ENCODE measurements around the gene RELN. TPM values are rescaled to one million over a fixed set of nuclear protein-coding genes. Genes with fewer than 3 reads are reported as not detected.

Gene RELN
- total and polyA plus RNA-seq, 9 of the 15 experiments (the other 6 are each of a cell fraction or from before 2014, with no cell fraction given): 12.9 to 43.2 (median 18.1) TPM

- TF ChIP-seq MGA (IDR thresholded peaks at IDR 0.05): peak; percentile 61
- no peak for TF ChIP-seq ZNF23 (CRISPR knock-in tag; IDR thresholded peaks at IDR 0.05)
- TF ChIP-seq PTRF (tag; IDR thresholded peaks at IDR 0.05): no peak
- TF ChIP-seq ARID3B (CRISPR knock-in tag; IDR thresholded peaks at IDR 0.05; ENCODE audit: borderline replicate concordance): 0 out of 2 replicates have a peak, but pooled peaks have one; percentile 69
- no peak for TF ChIP-seq TFAM (CRISPR knock-in tag; conservative IDR thresholded peaks at IDR 0.05)
- no peak for TF ChIP-seq ZNF764 (CRISPR knock-in tag; IDR thresholded peaks at IDR 0.05; ENCODE audit: low read depth)
- no peak for TF ChIP-seq RBBP5 (IDR thresholded peaks at IDR 0.05; ENCODE audit: borderline replicate concordance, insufficient read depth, low read length, poor library complexity, severe bottlenecking)
- TF ChIP-seq ZFP30 (CRISPR knock-in tag; IDR thresholded peaks at IDR 0.05; ENCODE audit: borderline replicate concordance): no peak
These were observed 375.5 kb downstream of the RELN start (continued) for GRCh38 chr7:103613655-103614642.
